HCT116 (cell line): Measurements from ENCODE around the gene FCRL6. TPM values are rescaled to one million over a fixed set of nuclear protein-coding genes. Genes with fewer than 3 reads are reported as not detected.

ENCODE experiments used
- ATAC-seq: fragments of 200-7000 bp; cut with Tn5 transposase; 2 replicates; pipeline ENCODE4 v1.9.1; 2020; ENCODE audit warnings: mild to moderate bottlenecking, moderate library complexity
- BruUV-seq: library from RNA; stranded (reverse); fragments of 400-500 nt; replicated peaks from 2 replicates; lab custom pipeline; 2021; lab: Mats Ljungman, UMichigan
- CTCF ChIA-PET: fragments of 300-600 bp; sonication (Branson Sonifier 250); formaldehyde crosslinking; loops from one replicate; lab custom pipeline; 2021; ENCODE audit warnings: antibody characterized with exemption; lab: Charles Lee
- POLR2A ChIA-PET: fragments of 300-600, 350-600 bp; sonication (Branson Sonifier 250); formaldehyde crosslinking; loops from one replicate; lab custom pipeline; 2021; ENCODE audit warnings: antibody characterized with exemption; lab: Charles Lee
- RAD21 ChIA-PET, 2 experiments: fragments of 300-600 bp; sonication (Branson Sonifier 250); formaldehyde crosslinking; loops; one replicate each; lab custom pipeline; 2023; ENCODE audit warnings: low total read pairs in 2 of 2; ENCODE audit not compliant: uncharacterized antibody in 2 of 2, unreplicated experiment in 2 of 2, low non-redundant PET in 1 of 2; lab: Charles Lee
- DNase-seq: peaks from one replicate; pipeline ENCODE4 v3.0.0-alpha.2; 2010; ENCODE audit warnings: low read depth, low spot score
- H2AFZ ChIP-seq: fragments of 200-600 bp; shearing (Covaris generic), sonication (generic); 2 replicates; pipeline ENCODE4 v1.6.1; 2017; ENCODE audit warnings: low read depth, mixed run types, mixed read lengths, antibody characterized with exemption, low read length; ENCODE audit not compliant: poor library complexity, severe bottlenecking
- H3K27ac ChIP-seq: 2 replicates; pipeline ENCODE4 v1.5.1; 2012; ENCODE audit warnings: low read depth, low read length
- H3K27me3 ChIP-seq: fragments of 200-600 bp; sonication (generic); 2 replicates; pipeline ENCODE4 v1.6.1; 2016; ENCODE audit warnings: mixed run types, low read length, mixed read lengths; ENCODE audit not compliant: insufficient read depth
- H3K36me3 ChIP-seq, 2 experiments: fragments of 200-500 bp in 1 of 2; fragments of 200-600 bp in 1 of 2; sonication (Bioruptor generic) in 1 of 2; sonication (generic) in 1 of 2; 2 replicates each; pipeline versions ENCODE4 v1.5.1 to v1.6.1; 2014 to 2016; ENCODE audit warnings: low read length in 2 of 2, inconsistent platforms in 1 of 2, mixed read lengths in 1 of 2, mixed run types in 1 of 2; ENCODE audit not compliant: insufficient read depth in 2 of 2, control insufficient read depth in 1 of 2
- H3K4me1 ChIP-seq, 2 experiments: fragments of 200-600 bp in 1 of 2; sonication (generic) in 1 of 2; 2 replicates each; pipeline versions ENCODE4 v1.5.1 to v1.6.1; 2012 to 2017; ENCODE audit warnings: low read length in 2 of 2, inconsistent platforms in 1 of 2, mild to moderate bottlenecking in 1 of 2, mixed read lengths in 1 of 2, mixed run types in 1 of 2, moderate library complexity in 1 of 2; ENCODE audit not compliant: insufficient read depth in 2 of 2, control insufficient read depth in 1 of 2
- H3K4me2 ChIP-seq: fragments of 200-600 bp; sonication (generic); 2 replicates; pipeline ENCODE4 v1.6.1; 2017; ENCODE audit warnings: mixed run types, low read length, mixed read lengths
- H3K4me3 ChIP-seq, 2 experiments: fragments of 200-600 bp in 1 of 2; sonication (generic) in 1 of 2; replicated peaks in 1 of 2; 2 replicates each; pipeline ENCODE4 v1.5.1; 2011 to 2016; ENCODE audit warnings: low read length in 2 of 2, control low read depth in 1 of 2, low read depth in 1 of 2, mild to moderate bottlenecking in 1 of 2, mixed read lengths in 1 of 2, mixed run types in 1 of 2
- H3K79me2 ChIP-seq: fragments of 200-600 bp; sonication (generic); 2 replicates; pipeline ENCODE4 v1.6.1; 2017; ENCODE audit warnings: mild to moderate bottlenecking, mixed run types, low read length, moderate library complexity, mixed read lengths; ENCODE audit not compliant: insufficient read depth
- H3K9ac ChIP-seq: fragments of 200-600 bp; sonication (generic); 2 replicates; pipeline ENCODE4 v1.6.1; 2016; ENCODE audit warnings: low read length, mixed read lengths
- H3K9me2 ChIP-seq: fragments of 200-600 bp; sonication (generic), shearing (Covaris generic); 2 replicates; pipeline ENCODE4 v1.6.1; 2017; ENCODE audit warnings: mixed run types, mild to moderate bottlenecking, moderate library complexity; ENCODE audit not compliant: insufficient read depth
- H3K9me3 ChIP-seq, 2 experiments: fragments of 200-500 bp in 1 of 2; fragments of 200-600 bp in 1 of 2; sonication (Bioruptor generic) in 1 of 2; sonication (generic) in 1 of 2; 2 replicates each; pipeline ENCODE4 v1.6.1; 2014 to 2017; ENCODE audit warnings: low read length in 2 of 2, mixed read lengths in 2 of 2, inconsistent platforms in 1 of 2, low read depth in 1 of 2, mild to moderate bottlenecking in 1 of 2, mixed run types in 1 of 2, moderate library complexity in 1 of 2; ENCODE audit not compliant: control insufficient read depth in 1 of 2, insufficient read depth in 1 of 2
- H4K20me1 ChIP-seq: fragments of 200-600 bp; sonication (generic), shearing (Covaris generic); 2 replicates; pipeline ENCODE4 v1.6.1; 2017; ENCODE audit warnings: mixed run types, mild to moderate bottlenecking, moderate library complexity; ENCODE audit not compliant: insufficient read depth
- CEBPB ChIP-seq: IDR thresholded peaks from 2 replicates; pipeline ENCODE4 v1.6.1; 2012; ENCODE audit warnings: low read depth
- CTCF ChIP-seq, 3 experiments: fragments of 200-600 bp in 1 of 3; sonication (generic) in 1 of 3; IDR thresholded peaks in 2 of 3; conservative IDR thresholded peaks in 1 of 3; 2 replicates each; pipeline ENCODE4 v1.5.1; 2012 to 2017; ENCODE audit warnings: low read depth in 2 of 3, low read length in 2 of 3, antibody characterized with exemption in 1 of 3, borderline replicate concordance in 1 of 3, control low read depth in 1 of 3, mild to moderate bottlenecking in 1 of 3, mixed read lengths in 1 of 3, mixed run types in 1 of 3, moderate library complexity in 1 of 3; ENCODE audit not compliant: insufficient read depth in 1 of 3
- POLR2A ChIP-seq: IDR thresholded peaks from 2 replicates; pipeline ENCODE4 v1.7.0; 2011; ENCODE audit warnings: borderline replicate concordance; ENCODE audit not compliant: insufficient read depth, insufficient read length; ENCODE audit errors: extremely low read depth
- POLR2AphosphoS5 ChIP-seq: IDR thresholded peaks from 2 replicates; pipeline ENCODE4 v1.6.1; 2011; ENCODE audit warnings: mild to moderate bottlenecking, low read depth, low read length, moderate library complexity
- RAD21 ChIP-seq: IDR thresholded peaks from 2 replicates; pipeline ENCODE4 v1.6.1; 2012; ENCODE audit warnings: low read depth, mild to moderate bottlenecking
- REST ChIP-seq: IDR thresholded peaks from 2 replicates; pipeline ENCODE4 v1.6.1; 2012; ENCODE audit warnings: low read depth
- SIN3A ChIP-seq: IDR thresholded peaks from 2 replicates; pipeline ENCODE4 v1.6.1; 2012; ENCODE audit warnings: low read depth
- SP1 ChIP-seq: IDR thresholded peaks from 2 replicates; pipeline ENCODE4 v1.6.1; 2012; ENCODE audit warnings: low read depth
- SRF ChIP-seq: IDR thresholded peaks from 2 replicates; pipeline ENCODE4 v1.6.1; 2012; ENCODE audit warnings: low read depth
- ZFX ChIP-seq: fragments of 450-650 bp; IDR thresholded peaks from 2 replicates; pipeline ENCODE4 v1.6.1; 2017
- intact Hi-C: fragments of 100-400 bp; cut with micrococcal nuclease; formaldehyde crosslinking; loops from 2 replicates; pipeline ENCODE4 v1.10.0; 2022
- total RNA-seq: library from RNA; stranded (reverse); gene quantifications from one replicate; pipeline ENCODE4 v1.2.1, GENCODE V29; 2021; ENCODE audit not compliant: unreplicated experiment
- TF ChIP-seq, protein P1 (sequence below): IDR thresholded peaks from 2 replicates; pipeline ENCODE4 v1.6.1; 2011; ENCODE audit warnings: mild to moderate bottlenecking, low read length, moderate library complexity; ENCODE audit not compliant: insufficient replicate concordance; ENCODE audit errors: extremely low read depth

Gene FCRL6
- total RNA-seq, 1 experiment from 2014 or later = not detected

DNA sequence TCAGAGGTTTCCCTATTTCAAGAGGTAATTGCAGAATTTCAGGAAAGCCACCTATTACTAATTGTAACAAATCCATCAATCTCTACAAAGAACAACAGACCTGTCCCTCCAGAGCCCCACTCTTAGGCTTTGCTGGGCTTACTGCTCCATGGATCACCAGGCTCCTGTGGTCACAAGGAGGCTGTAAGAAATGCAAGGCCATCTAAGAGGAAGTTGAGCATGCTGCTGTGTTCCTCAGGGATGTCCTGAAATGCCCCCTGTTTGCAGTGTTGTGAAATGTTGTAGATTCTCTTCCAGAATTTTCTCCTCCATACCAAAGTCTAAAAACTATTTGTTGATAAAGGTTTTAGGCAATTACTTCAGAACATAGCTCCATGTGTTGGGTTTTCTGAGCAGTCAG is 45.8 kb upstream of the FCRL6 start:
- Histone ChIP-seq H3K9me2 (no peaks in the 10 kb centered on the region), H3K27ac (no peak overlapping the region), H3K79me2 (no peaks in the 10 kb centered on the region), H3K9ac (no peak overlapping the region), H3K27me3 (no peaks in the 10 kb centered on the region), H3K4me1 (no peaks in the 10 kb centered on the region), H2AFZ (no peak overlapping the region), H3K9me3 (no peaks in the 10 kb centered on the region), H3K4me3 (no peak overlapping the region), H3K4me2 (no peak overlapping the region), H4K20me1 (no peaks in the 10 kb centered on the region), H3K36me3 (no peaks in the 10 kb centered on the region)
- BruUV-seq = no TSS peak
- intact Hi-C loops = no loop called here
- DNase-seq (no peak), ATAC-seq (no peak)
- ChIA-PET POLR2A (no interaction called here), CTCF (no interaction called here), RAD21 (no interaction called here)
- TF ChIP-seq SIN3A (no peak), CEBPB (no peak), POLR2AphosphoS5 (no peak), ZFX (no peak), SRF (no peak), REST (no peak), RAD21 (no peak), SP1 (no peak), POLR2A (no peak), CTCF (IDR thresholded peaks at IDR 0.05 in 2 of 3, conservative IDR thresholded peaks at IDR 0.05 in 1 of 3; ENCODE audit: borderline replicate concordance in 1 of 3, insufficient read depth in 1 of 3, low read depth in 2 of 3, low read length in 2 of 3) (no peak)
- TF ChIP-seq, protein P1, sequence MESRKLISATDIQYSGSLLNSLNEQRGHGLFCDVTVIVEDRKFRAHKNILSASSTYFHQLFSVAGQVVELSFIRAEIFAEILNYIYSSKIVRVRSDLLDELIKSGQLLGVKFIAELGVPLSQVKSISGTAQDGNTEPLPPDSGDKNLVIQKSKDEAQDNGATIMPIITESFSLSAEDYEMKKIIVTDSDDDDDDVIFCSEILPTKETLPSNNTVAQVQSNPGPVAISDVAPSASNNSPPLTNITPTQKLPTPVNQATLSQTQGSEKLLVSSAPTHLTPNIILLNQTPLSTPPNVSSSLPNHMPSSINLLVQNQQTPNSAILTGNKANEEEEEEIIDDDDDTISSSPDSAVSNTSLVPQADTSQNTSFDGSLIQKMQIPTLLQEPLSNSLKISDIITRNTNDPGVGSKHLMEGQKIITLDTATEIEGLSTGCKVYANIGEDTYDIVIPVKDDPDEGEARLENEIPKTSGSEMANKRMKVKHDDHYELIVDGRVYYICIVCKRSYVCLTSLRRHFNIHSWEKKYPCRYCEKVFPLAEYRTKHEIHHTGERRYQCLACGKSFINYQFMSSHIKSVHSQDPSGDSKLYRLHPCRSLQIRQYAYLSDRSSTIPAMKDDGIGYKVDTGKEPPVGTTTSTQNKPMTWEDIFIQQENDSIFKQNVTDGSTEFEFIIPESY = no peak
